T-helper 1 cell treated with Interleukin-12 subunit alpha and Interleukin-12 subunit beta and Interleukin-4 antibody, amounts not matched to agents 30 μg/mL and 1 μg/mL, for 36 hours (primary cell): ENCODE data around the gene BPIFB2.
"Not testable (repeated sequence)": the region's sequence is repeated elsewhere in the genome, so short reads cannot be mapped to it uniquely, and the experiment has no call there.

ENCODE experiments used
- H3K27ac Mint-ChIP-seq: one replicate; pipeline ENCODE4 v1.8.0; 2021; ENCODE audit warnings: mild to moderate bottlenecking, mixed read lengths
- H3K27me3 Mint-ChIP-seq: one replicate; pipeline ENCODE4 v1.8.0; 2021; ENCODE audit warnings: low read depth, mixed read lengths
- H3K36me3 Mint-ChIP-seq: one replicate; pipeline ENCODE4 v1.8.0; 2021; ENCODE audit warnings: low read depth, mixed read lengths
- H3K4me1 Mint-ChIP-seq: one replicate; pipeline ENCODE4 v1.8.0; 2021; ENCODE audit warnings: low read depth, mixed read lengths
- H3K4me3 Mint-ChIP-seq: one replicate; pipeline ENCODE4 v1.8.0; 2021; ENCODE audit warnings: mild to moderate bottlenecking, moderate library complexity, mixed read lengths
- H3K9me3 Mint-ChIP-seq: one replicate; pipeline ENCODE4 v1.8.0; 2021; ENCODE audit warnings: mixed read lengths

BPIFB2 gene

GRCh38 chr20:33007376-33008335, at the start of gene BPIFB2:
BPIFB2 (plus strand) TSS chr20:33007704; CDS start chr20:33008575, 871 bp downstream.
- Mint-ChIP-seq H3K9me3 (peaks cover 5% of the 10 kb centered on the region), H3K27me3 (no peaks in the 10 kb centered on the region), H3K27ac (no peak within 1 kb of the TSS), H3K36me3 (no peaks in the 10 kb centered on the region), H3K4me3 (no peak within 1 kb of the TSS), H3K4me1 (no peaks in the 10 kb centered on the region)

- Mint-ChIP-seq H3K4me3 (no peak overlapping the region), H3K4me1 (no peaks in the 10 kb centered on the region), H3K27me3 (no peaks in the 10 kb centered on the region), H3K9me3 (peaks cover 31% of the 10 kb centered on the region), H3K36me3 (peaks cover 3% of the 10 kb centered on the region), H3K27ac (no peak overlapping the region)
Observed at GRCh38 chr20:32958574-32958973, 48.9 kb upstream of the BPIFB2 start.

GRCh38 chr20:32959351-32960221, 47.9 kb upstream of the BPIFB2 start:
- Mint-ChIP-seq H3K27ac (no peak overlapping the region), H3K4me3 (no peak overlapping the region), H3K36me3 (peaks cover 3% of the 10 kb centered on the region), H3K4me1 (no peaks in the 10 kb centered on the region), H3K9me3 (peaks cover 27% of the 10 kb centered on the region), H3K27me3 (no peaks in the 10 kb centered on the region)

- Mint-ChIP-seq H3K36me3 (peaks cover 3% of the 10 kb centered on the region), H3K27me3 (no peaks in the 10 kb centered on the region), H3K9me3 (peaks cover 26% of the 10 kb centered on the region), H3K27ac (no peak overlapping the region), H3K4me1 (peaks cover 2% of the 10 kb centered on the region), H3K4me3 (no peak overlapping the region)
Observed at GRCh38 chr20:32960222-32960518, 47.3 kb upstream of the BPIFB2 start.

DNA sequence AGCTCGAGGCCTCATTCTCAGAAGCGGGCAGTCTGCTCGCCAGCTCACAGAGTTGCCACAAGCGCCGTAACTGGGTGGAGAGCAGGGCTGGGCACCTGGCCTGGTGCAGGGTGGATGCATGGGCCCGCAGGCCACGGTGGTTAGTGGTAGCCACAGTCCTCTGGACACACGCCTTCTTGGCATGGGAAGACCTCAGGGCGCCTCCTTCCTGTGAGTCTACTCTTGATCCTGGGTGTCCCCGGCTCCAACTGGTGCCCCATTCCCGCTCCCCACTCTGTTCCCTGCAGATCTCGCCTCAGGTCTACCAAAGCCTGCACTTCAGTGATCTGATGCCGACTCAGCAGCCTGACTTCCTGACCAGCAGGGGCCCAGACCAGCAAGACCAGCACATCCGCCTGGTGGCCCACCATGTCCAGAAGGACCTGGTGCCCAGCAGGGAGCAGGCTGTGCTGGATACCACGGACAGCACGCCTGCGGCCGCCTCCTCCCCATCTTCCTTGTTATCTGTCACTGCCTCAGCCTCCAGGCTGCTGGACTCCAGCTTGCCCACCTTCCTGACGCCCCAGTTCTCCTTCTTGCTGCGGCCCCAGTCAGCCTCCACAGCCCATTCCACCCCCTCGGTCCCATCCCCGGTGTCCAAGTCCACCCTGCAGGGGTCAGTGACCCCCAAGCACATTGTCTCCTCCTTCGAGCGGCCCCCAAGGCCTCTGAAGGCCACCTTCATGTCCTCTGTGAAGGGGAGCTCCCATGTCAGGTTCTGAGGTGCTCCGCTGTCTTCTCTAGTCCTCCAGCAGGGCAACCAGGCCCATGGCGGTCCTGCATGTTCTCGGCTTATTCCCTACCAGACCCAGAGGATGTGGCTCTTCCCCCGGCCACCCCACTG, 46.4 kb upstream of the BPIFB2 start:
- H3K27ac Mint-ChIP-seq: no peak overlapping the region
- peaks cover 3% of the 10 kb centered on the region for H3K36me3 Mint-ChIP-seq
- no peaks in the 10 kb centered on the region for H3K27me3 Mint-ChIP-seq
- H3K9me3 Mint-ChIP-seq: peaks cover 22% of the 10 kb centered on the region
- H3K4me3 Mint-ChIP-seq: no peak overlapping the region
- H3K4me1 Mint-ChIP-seq: peaks cover 10% of the 10 kb centered on the region

DNA sequence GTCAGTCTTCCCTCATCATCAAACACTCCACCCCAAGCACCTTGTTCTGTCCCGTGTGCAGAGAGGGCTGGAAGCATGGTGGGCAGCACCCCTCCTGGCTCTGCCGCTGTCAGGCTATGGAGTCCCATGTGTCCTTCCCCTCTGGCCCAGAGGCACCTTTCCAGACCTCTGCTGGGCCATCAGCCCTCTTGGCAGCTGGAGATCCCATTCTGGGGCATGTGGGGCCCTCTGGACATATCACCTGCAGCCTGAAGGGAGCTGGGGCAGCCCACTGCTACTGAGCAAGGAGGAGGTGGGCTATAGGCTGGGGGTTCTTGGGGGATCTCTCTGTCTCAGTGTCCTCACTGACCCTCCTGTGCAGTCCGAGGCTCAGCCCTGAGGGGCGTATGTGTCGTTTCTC, 45.5 kb upstream of the BPIFB2 start:
- H3K4me3 Mint-ChIP-seq: no peak overlapping the region
- H3K4me1 Mint-ChIP-seq: peaks cover 20% of the 10 kb centered on the region
- H3K27ac Mint-ChIP-seq: no peak overlapping the region
- H3K9me3 Mint-ChIP-seq: peaks cover 12% of the 10 kb centered on the region
- no peaks in the 10 kb centered on the region for H3K27me3 Mint-ChIP-seq
- H3K36me3 Mint-ChIP-seq: peaks cover 3% of the 10 kb centered on the region

DNA sequence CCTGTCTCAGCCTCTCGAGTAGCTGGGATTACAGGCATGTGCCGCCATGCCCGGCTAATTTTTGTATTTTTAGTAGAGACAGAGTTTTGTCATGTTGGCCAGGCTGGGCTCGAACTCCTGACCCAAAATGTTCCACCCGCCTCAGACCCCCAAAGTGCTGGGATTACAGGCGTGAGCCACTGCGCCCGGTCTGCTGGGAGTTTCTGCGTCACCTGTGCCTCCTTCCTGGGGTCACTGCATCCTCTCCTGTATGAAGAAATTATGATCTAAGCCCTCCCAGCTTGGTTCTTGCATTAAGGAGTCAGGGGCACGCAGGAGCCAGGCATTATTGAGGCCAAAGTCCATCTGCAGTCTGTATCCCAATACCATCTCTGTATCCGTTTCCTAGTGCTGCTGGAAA, 44.9 kb upstream of the BPIFB2 start:
- H3K27ac Mint-ChIP-seq, H3K4me3 Mint-ChIP-seq, H3K9me3 Mint-ChIP-seq, H3K36me3 Mint-ChIP-seq, H3K27me3 Mint-ChIP-seq: not testable (repeated sequence)
- H3K4me1 Mint-ChIP-seq: peaks cover 26% of the 10 kb centered on the region

GRCh38 chr20:32963176-32963575, 44.3 kb upstream of the BPIFB2 start:
- H3K4me3 Mint-ChIP-seq: no peak overlapping the region
- no peaks in the 10 kb centered on the region for H3K36me3 Mint-ChIP-seq
- H3K27me3 Mint-ChIP-seq: no peaks in the 10 kb centered on the region
- no peak overlapping the region for H3K27ac Mint-ChIP-seq
- peaks cover 30% of the 10 kb centered on the region for H3K4me1 Mint-ChIP-seq
- H3K9me3 Mint-ChIP-seq: peaks cover 1% of the 10 kb centered on the region

- Mint-ChIP-seq H3K36me3 (no peaks in the 10 kb centered on the region), H3K4me1 (peaks cover 33% of the 10 kb centered on the region), H3K4me3 (no peak overlapping the region), H3K27me3 (no peaks in the 10 kb centered on the region), H3K9me3 (no peaks in the 10 kb centered on the region), H3K27ac (no peak overlapping the region)
Observed at GRCh38 chr20:32964575-32964974, 42.9 kb upstream of the BPIFB2 start.

DNA sequence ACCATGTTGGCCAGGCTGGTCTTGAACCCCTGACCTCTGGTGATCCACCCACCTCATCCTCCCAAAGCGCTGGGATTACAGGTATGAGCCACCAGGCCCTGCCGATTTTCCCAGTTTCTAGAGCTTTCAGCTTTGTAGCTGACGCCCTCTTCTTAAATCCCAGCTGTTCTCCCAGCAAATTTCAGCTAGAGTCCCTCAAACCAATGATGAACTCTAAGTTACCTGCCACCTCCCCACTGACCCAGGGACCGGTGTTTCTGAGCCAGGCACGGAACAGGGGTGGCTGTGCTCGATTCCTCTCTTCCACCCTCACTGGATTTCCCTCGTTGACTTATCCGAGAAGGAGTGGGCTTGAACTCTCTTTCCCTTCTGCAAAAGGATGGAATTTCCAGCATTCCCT, 42.4 kb upstream of the BPIFB2 start:
- Mint-ChIP-seq H3K9me3 (no peaks in the 10 kb centered on the region), H3K4me3 (no peak overlapping the region), H3K4me1 (peaks cover 36% of the 10 kb centered on the region), H3K27me3 (no peaks in the 10 kb centered on the region), H3K27ac (peak overlapping the region; percentile 15), H3K36me3 (no peaks in the 10 kb centered on the region)

GRCh38 chr20:32965581-32966373, 41.7 kb upstream of the BPIFB2 start:
- Mint-ChIP-seq H3K9me3 (no peaks in the 10 kb centered on the region), H3K27ac (peak overlapping the region; percentile 15), H3K4me1 (peaks cover 38% of the 10 kb centered on the region), H3K36me3 (no peaks in the 10 kb centered on the region), H3K27me3 (no peaks in the 10 kb centered on the region), H3K4me3 (no peak overlapping the region)

DNA sequence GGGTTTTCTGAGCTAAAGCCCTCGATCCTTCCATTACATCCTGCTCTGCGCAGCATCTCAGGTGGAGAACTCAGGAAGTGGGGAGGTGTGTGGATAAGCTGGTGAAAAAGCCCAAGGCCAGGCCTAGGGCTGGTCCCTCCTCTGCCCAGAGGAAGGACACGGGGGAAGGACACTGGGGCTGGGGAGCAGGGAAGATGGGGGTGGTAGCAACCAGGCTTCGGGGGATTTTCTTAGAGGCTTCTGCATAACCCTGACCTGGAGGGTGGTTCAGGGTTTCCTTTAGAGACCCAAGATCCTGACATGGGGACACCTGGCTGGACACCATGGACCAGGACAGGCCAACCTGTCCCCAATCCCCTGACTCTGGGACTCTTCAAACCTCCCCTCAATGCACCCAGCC, 41.1 kb upstream of the BPIFB2 start:
- no peak overlapping the region for H3K4me3 Mint-ChIP-seq
- H3K27me3 Mint-ChIP-seq: no peaks in the 10 kb centered on the region
- no peaks in the 10 kb centered on the region for H3K9me3 Mint-ChIP-seq
- H3K36me3 Mint-ChIP-seq: no peaks in the 10 kb centered on the region
- peak overlapping the region; percentile 92 for H3K27ac Mint-ChIP-seq
- H3K4me1 Mint-ChIP-seq: peaks cover 38% of the 10 kb centered on the region

DNA sequence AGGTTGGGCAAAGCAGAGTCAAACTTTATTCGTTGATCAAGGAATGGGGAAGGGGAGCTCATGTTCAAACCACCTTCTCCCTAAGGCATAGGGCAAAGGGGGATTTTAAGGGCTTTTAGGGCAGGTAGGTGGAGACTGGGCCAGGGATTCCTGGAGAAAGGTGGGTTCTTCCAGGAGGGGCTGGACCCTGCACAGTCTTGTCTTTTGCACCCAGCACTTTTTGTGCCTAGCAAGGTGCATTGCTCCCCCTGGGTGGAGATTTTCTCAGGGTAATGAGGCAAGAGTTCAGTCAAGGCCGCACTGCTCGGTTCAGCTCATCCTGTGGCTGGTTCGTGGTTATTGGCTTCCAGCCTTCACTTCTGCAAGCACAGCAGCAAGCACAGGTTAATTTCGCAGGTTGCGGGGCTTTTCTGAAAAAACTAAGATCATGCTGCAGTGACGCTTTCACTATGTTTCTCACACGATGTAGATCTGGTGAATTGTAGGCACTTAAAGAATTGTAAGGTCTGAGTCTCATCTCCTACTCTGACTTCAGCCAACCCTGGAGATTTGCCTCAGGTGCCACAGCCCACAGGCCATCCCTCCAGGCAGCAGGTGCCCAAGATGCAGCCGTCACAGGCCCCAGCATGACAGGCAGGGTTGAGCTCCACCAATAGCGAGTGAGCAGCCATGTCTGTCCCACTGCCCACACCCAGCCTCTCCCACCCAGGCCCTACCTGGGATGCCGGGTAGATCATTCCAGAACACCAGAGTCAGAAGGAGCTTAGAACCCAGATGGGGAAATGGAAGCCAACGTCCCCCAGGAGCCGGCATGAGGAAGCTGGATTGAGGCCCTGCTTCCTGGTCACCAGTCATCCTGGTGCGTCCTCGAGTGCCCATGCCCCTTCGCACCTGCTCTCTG, 40.4 kb upstream of the BPIFB2 start:
- Mint-ChIP-seq H3K4me1 (peaks cover 38% of the 10 kb centered on the region), H3K27ac (peak overlapping the region; percentile 92), H3K4me3 (peak overlapping the region; percentile 51), H3K9me3 (no peaks in the 10 kb centered on the region), H3K27me3 (no peaks in the 10 kb centered on the region), H3K36me3 (no peaks in the 10 kb centered on the region)
